ENCODE results near the gene ASPDH. TPM values are rescaled to one million over a fixed set of nuclear protein-coding genes. Genes with fewer than 3 reads are reported as not detected.

ASPDH gene
- total RNA-seq, 3 donors from 2014 or later: not detected

- H3K4me1 ChIP-seq (ENCODE audit: low read depth): no peaks in the 10 kb centered on the region
- intact Hi-C loops (cut with DNase I, micrococcal nuclease): no loop called here
- no peak overlapping the region for H3K4me3 ChIP-seq
- H3K36me3 ChIP-seq (ENCODE audit: low read depth): no peaks in the 10 kb centered on the region
- DNase-seq (peak in 2 of 3 donors; percentile 7 to 29), ATAC-seq (no peak)
- no peak for TF ChIP-seq CTCF (IDR thresholded peaks at IDR 0.05)
- H3K9me3 ChIP-seq: no peaks in the 10 kb centered on the region
Measured at GRCh38 chr19:50516456-50516855, 2.7 kb upstream of the ASPDH start.

DNA sequence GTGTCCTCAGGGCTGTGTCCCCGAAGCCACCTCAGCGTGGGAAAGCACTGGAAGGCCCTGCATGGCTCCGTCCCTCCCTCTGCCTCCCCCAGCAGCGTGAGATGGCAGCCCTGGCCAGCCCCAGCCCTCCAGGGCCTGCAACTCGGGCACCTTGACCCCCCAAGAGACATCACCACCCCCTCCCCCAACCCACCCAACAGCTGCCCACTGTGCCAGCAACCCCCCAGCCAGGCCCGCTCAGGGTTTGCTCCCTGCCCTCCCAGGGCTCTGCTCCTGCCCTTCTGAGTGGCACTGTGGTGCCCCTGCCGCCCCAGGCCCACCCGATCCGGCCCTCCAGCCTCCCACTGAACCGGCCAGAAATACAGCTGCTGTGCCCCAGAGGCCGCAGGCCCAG lies 1.5 kb upstream of the ASPDH start:
- no peak for TF ChIP-seq CTCF (IDR thresholded peaks at IDR 0.05)
- ATAC-seq (no peak), DNase-seq (peak in 2 of 3 donors; percentile 16 to 45)
- no peaks in the 10 kb centered on the region for H3K9me3 ChIP-seq
- peaks cover 2% of the 10 kb centered on the region for H3K4me1 ChIP-seq (ENCODE audit: low read depth)
- H3K36me3 ChIP-seq (ENCODE audit: low read depth): peaks cover 3% of the 10 kb centered on the region
- H3K4me3 ChIP-seq: no peak overlapping the region
- intact Hi-C loops (cut with DNase I, micrococcal nuclease): no loop called here

- peak in 2 of 3 donors; percentile 24 to 42 for DNase-seq
- H3K4me1 ChIP-seq (ENCODE audit: low read depth): peaks cover 5% of the 10 kb centered on the region
- intact Hi-C loops (cut with DNase I, micrococcal nuclease): no loop called here
- peaks cover 3% of the 10 kb centered on the region for H3K36me3 ChIP-seq (ENCODE audit: low read depth)
- no peak for TF ChIP-seq CTCF (IDR thresholded peaks at IDR 0.05)
- no peak for ATAC-seq
- H3K9me3 ChIP-seq: no peaks in the 10 kb centered on the region
- H3K4me3 ChIP-seq: no peak overlapping the region
Measured at GRCh38 chr19:50514346-50515167, 844 bp upstream of the ASPDH start.

DNA sequence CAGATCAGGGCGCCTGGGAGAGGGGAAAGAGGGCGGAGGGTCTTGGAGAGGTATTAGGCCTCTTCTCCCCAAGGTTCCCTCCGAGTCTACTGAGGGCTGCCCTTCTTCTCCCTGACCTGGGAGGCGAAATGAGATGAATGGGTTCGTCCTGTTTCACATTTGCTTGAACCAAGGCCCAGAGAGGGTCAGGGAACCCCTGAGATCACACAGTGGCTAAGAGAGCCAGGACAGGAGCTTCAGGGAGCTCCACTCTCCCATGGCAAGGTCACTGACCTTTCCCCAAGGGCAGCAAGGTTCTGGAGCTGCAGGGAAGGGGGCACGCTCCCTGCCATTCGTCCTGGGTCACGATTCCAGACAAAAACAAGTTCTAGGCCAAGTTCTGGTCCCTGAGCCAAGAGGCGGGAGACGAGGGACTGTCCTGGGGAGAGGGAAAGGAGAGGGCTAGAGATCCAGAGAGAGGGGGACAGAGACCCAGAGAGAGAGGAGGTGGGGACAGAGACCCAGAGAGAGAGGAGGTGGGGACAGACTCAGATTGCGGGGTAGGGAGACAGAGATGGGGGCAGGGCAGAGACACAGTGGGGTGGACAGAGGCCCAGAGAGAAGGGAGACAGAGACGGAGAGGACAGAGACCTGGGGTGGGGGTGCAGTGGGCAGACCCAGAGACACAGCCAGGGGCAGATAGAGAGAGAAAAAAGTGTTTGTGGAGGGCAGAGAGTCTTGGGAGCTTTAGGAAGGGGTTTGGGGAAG lies 541 bp downstream of the ASPDH start:
- no peak for ATAC-seq
- H3K4me3 ChIP-seq: no peak overlapping the region
- peaks cover 5% of the 10 kb centered on the region for H3K4me1 ChIP-seq (ENCODE audit: low read depth)
- intact Hi-C loops (cut with DNase I, micrococcal nuclease): no loop called here
- TF ChIP-seq CTCF (IDR thresholded peaks at IDR 0.05): no peak
- peaks cover 3% of the 10 kb centered on the region for H3K36me3 ChIP-seq (ENCODE audit: low read depth)
- H3K9me3 ChIP-seq: no peaks in the 10 kb centered on the region
- peak in 2 of 3 donors; percentile 24 to 35 for DNase-seq

DNA sequence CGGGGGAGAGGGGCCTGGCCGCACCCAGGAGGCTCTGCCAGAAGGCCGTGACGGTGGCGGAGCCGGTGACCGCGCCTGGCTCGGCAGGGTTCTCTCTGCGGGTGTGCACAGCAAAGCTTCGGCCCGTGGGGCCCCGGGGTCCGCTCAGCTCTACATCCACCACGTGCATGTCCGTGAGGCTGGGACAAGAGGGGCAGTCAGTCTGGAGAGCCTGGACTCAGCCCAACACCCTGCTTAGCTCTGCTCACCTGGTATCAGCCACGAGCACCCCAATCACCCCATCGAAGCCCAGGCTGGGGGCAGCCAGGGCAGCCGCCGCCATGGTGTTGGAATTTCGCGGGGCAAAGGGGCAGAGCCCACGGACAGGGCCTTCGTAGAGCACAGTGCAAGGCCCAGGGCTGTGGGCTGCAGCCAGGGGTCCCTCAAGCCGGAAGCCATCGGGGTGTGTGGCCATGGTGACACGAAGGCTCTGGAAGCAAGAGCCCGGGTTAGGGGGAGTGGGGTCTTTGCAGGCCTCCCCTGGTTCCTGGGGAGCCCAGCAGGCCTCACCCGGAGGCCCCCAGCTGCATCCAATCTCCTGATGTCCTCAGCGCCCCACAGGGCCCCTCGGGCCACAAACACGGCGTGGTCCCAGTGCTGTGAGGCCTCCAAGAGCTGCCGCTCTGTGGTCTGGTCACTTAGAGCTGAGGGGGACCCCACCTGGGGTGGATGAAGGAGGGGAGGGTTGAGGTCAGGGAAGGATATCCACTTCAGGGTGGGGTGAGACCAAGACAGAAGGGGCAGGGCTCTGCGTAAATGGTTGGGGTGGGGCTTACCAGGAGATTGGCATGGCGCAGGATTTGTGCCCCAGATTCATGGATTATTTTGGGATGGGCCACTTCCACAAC lies 1.4 kb downstream of the ASPDH start:
- ATAC-seq (no peak), DNase-seq (peak; percentile 34 to 64 (median 54))
- Histone ChIP-seq H3K36me3 (ENCODE audit: low read depth) (peaks cover 3% of the 10 kb centered on the region), H3K4me1 (ENCODE audit: low read depth) (peaks cover 5% of the 10 kb centered on the region), H3K9me3 (no peaks in the 10 kb centered on the region), H3K4me3 (no peak overlapping the region)
- no peak for TF ChIP-seq CTCF (IDR thresholded peaks at IDR 0.05)
- intact Hi-C loops (cut with DNase I, micrococcal nuclease): no loop called here
